Esophagus squamous epithelium (tissue), 4 donors: Measurements from ENCODE around the gene RNPEPL1.

ENCODE experiments used
- CTCF ChIP-seq, 6 experiments: fragments of 450-650 bp in 4 of 6; fragments of 200-600 bp in 2 of 6; sonication (generic) in 2 of 6; IDR thresholded peaks; one replicate each; pipeline ENCODE4 v1.5.1; 2016 to 2019; ENCODE audit warnings: antibody characterized with exemption in 6 of 6, mild to moderate bottlenecking in 4 of 6, moderate library complexity in 4 of 6
- POLR2A ChIP-seq, 4 donors: fragments of 450-650 bp; IDR thresholded peaks; one replicate each; pipeline ENCODE4 v1.6.1; 2017; ENCODE audit warnings: antibody characterized with exemption in 4 of 4, mild to moderate bottlenecking in 4 of 4, moderate library complexity in 3 of 4

DNA sequence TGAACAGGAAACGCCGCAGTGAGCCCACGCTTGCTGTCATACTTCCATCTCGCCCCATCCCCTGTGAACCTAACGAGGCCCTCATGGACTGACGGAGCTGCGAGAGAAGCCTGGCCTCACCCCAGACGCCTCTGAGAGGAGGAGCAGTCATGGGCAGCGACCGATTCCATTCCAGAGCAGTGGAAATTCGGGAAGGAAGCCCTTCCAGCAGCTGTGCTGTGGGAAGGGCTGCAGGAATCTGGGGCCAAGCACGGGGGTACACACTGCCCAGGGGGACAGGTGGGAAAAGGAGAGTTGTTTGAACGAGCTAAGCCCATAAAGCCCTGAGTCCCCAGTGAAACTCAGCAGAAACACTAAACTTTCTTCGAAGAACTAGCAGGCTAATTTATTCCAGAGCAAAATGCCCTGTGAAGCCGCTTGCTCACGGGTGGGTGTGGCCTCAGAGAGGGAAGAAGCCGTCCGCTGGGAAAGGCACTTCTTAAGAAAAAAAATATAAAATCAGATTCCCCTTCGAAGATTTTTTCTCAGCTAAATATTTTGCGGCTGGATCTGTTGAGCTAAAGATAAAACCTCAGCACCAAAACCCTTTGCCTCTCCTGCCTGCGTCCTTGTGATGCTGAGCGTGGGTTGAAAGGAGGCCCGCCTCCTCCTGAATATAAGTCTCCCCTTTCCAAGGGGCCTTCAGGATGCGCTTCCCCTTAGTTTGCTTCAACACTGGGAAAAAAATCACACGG is 48.7 kb upstream of the RNPEPL1 start:
- TF ChIP-seq POLR2A (IDR thresholded peaks at IDR 0.05): no peak
- TF ChIP-seq CTCF (IDR thresholded peaks at IDR 0.05): no peak
